CD4-positive, alpha-beta T cell treated with Interleukin-4 for 1 hour (primary cell): ENCODE results near the gene SLC2A4RG.

Experiments
- DNase-seq, 2 donors: peaks; one replicate each; pipeline ENCODE4 v3.0.0-alpha.2; 2020 to 2022

SLC2A4RG gene

GRCh38 chr20:63739130-63740069 lies at the start of gene SLC2A4RG:
TSS of gene SLC2A4RG (plus strand) at chr20:63739776. CDS start at chr20:63739913, 137 bp downstream.
- DNase-seq, result peak; percentile 70 to 78

- DNase-seq, result no peak
These were observed 49.3 kb upstream of the SLC2A4RG start for GRCh38 chr20:63690003-63690897.

GRCh38 chr20:63690898-63691710 lies 48.5 kb upstream of the SLC2A4RG start:
- DNase-seq, result no peak

GRCh38 chr20:63691711-63692435 lies 47.7 kb upstream of the SLC2A4RG start:
- DNase-seq, result no peak

- no peak for DNase-seq
These were observed 47.0 kb upstream of the SLC2A4RG start for GRCh38 chr20:63692436-63693082.

GRCh38 chr20:63693083-63693732 lies 46.4 kb upstream of the SLC2A4RG start:
- no peak for DNase-seq

- no peak for DNase-seq
These were observed 45.6 kb upstream of the SLC2A4RG start for GRCh38 chr20:63693733-63694583.

GRCh38 chr20:63694584-63695423 lies 44.8 kb upstream of the SLC2A4RG start:
- no peak for DNase-seq

GRCh38 chr20:63695424-63696305 lies 43.9 kb upstream of the SLC2A4RG start:
- DNase-seq, result no peak

- DNase-seq, result peak; percentile 35 to 53
These were observed 43.3 kb upstream of the SLC2A4RG start for GRCh38 chr20:63696306-63696627.

- DNase-seq, result no peak
These were observed 42.8 kb upstream of the SLC2A4RG start, which contains the start of gene TNFRSF6B for GRCh38 chr20:63696628-63697356. TSS of gene TNFRSF6B (plus strand) at chr20:63696652. CDS start at chr20:63696768, 116 bp downstream.

- DNase-seq, result no peak
These were observed 42.2 kb upstream of the SLC2A4RG start for GRCh38 chr20:63697357-63697867.

GRCh38 chr20:63697868-63698545 lies 41.6 kb upstream of the SLC2A4RG start:
- no peak for DNase-seq

GRCh38 chr20:63698739-63699465 lies 40.7 kb upstream of the SLC2A4RG start:
- DNase-seq, result no peak

- no peak for DNase-seq
These were observed 39.9 kb upstream of the SLC2A4RG start for GRCh38 chr20:63699466-63700198.
